ENCODE results near the gene RAB31.

DNA sequence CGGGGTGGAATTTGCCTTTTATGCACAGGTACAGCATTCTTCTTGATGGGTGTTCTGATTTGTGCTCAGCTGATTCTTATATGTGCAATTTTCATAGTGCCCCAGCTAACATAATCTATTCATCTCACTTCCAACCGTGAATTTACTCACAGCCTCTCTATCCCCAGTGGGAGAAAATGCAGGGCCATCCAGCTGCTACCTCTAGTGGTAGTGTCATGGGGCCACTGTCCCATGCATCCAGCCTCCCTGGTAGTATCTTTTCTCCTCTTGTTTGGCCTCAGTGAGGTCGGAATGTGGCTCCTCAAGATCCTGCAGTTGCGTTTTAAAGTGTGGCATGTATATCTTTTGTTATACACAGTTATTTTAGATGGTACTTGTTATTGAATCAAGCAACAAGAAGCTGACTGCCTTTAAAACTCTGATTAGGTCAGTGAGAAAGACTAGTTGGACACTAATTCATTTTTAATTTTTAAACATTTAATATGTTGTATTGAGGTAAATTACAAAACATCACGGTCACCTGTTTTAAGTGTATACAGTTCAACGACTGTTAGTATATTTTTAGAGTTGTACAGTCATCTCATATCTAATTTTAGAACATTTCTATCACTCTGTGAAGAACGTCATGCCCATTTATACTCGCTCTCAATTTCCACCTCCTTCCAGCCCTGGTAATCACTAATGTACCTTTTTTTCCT is 109.8 kb downstream of the RAB31 start:
- TF ChIP-seq CTCF (conservative IDR thresholded peaks at IDR 0.05; ENCODE audit: low read depth, low read length) = no peak
- no peak for TF ChIP-seq EZH2 (IDR thresholded peaks at IDR 0.05; ENCODE audit: borderline replicate concordance, low read depth, low read length, poor library complexity, severe bottlenecking)
